ENCODE data around the gene KLHL26. TPM values are rescaled to one million over a fixed set of nuclear protein-coding genes. Genes with fewer than 3 reads are reported as not detected.

Gene KLHL26
- total and polyA plus RNA-seq, 8 donors = 1.2 to 45.1 (median 4.1) TPM

- no peak for DNase-seq
- 8 to 23% (median 16%) methylated on average over 8 to 26 of the region's 26 CpGs for WGBS, 5 donors
- peak overlapping the region in 1 of 5 donors; percentile 72 for H3K27ac ChIP-seq
- H3K9me3 ChIP-seq = no peaks in the 10 kb centered on the region
- H3K36me3 ChIP-seq = peaks cover 8 to 20% (median 16%) of the 10 kb centered on the region in 4 donors
- peaks cover 18 to 40% (median 32%) of the 10 kb centered on the region in 4 donors for H3K4me1 ChIP-seq
- intact Hi-C loops (cut with DNase I; ENCODE audit: low total_unique reads) = loop anchor here (5.0 kb wide), 1 partner anchor 252 kb away; no protein-coding TSS in a partner anchor
- peaks cover 0 to 52% (median 39%) of the 10 kb centered on the region in 3 donors for H3K27me3 ChIP-seq
- H3K4me3 ChIP-seq = peak overlapping the region; percentile 38 to 48 (median 42)
- TF ChIP-seq CTCF (IDR thresholded peaks at IDR 0.05) (no peak), POLR2AphosphoS5 (IDR thresholded peaks at IDR 0.05) (no peak), POLR2A (IDR thresholded peaks at IDR 0.05) (no peak), EP300 (IDR thresholded peaks at IDR 0.05) (no peak)
These were observed 41.9 kb upstream of the KLHL26 start for GRCh38 chr19:18594824-18595373.

- WGBS, 5 donors = 59 to 78% (median 68%) methylated on average over 4 to 6 of the region's 6 CpGs
- Histone ChIP-seq H3K27ac (no peak overlapping the region), H3K36me3 (peaks cover 7 to 17% (median 14%) of the 10 kb centered on the region in 4 donors), H3K4me3 (no peak overlapping the region), H3K9me3 (no peaks in the 10 kb centered on the region), H3K4me1 (peaks cover 17 to 34% (median 26%) of the 10 kb centered on the region in 4 donors), H3K27me3 (peaks cover 0 to 58% (median 39%) of the 10 kb centered on the region in 3 donors)
- intact Hi-C loops (cut with DNase I; ENCODE audit: low total_unique reads) = no loop called here
- no peak for TF ChIP-seq POLR2AphosphoS5 (IDR thresholded peaks at IDR 0.05)
- no peak for TF ChIP-seq EP300 (IDR thresholded peaks at IDR 0.05)
- TF ChIP-seq CTCF (IDR thresholded peaks at IDR 0.05) = no peak
- TF ChIP-seq POLR2A (IDR thresholded peaks at IDR 0.05) = no peak
- DNase-seq = no peak
These were observed 41.4 kb upstream of the KLHL26 start for GRCh38 chr19:18595475-18595874.

GRCh38 chr19:18596752-18597157, 40.1 kb upstream of the KLHL26 start:
- 4 to 21% (median 19%) methylated on average over 21 of the region's 21 CpGs for WGBS, 5 donors

More at GRCh38 chr19:18596752-18597157, 40.1 kb upstream of the KLHL26 start:
- peaks cover 17 to 30% (median 23%) of the 10 kb centered on the region in 4 donors for H3K4me1 ChIP-seq
- DNase-seq = peak; percentile 51 to 67
- H3K9me3 ChIP-seq = no peaks in the 10 kb centered on the region
- H3K36me3 ChIP-seq = peaks cover 0 to 6% (median 4%) of the 10 kb centered on the region in 4 donors
- H3K27ac ChIP-seq = no peak overlapping the region
- peaks cover 0 to 70% (median 43%) of the 10 kb centered on the region in 3 donors for H3K27me3 ChIP-seq
- no peak for TF ChIP-seq POLR2A (IDR thresholded peaks at IDR 0.05)
- TF ChIP-seq CTCF (IDR thresholded peaks at IDR 0.05) = no peak
- TF ChIP-seq EP300 (IDR thresholded peaks at IDR 0.05) = no peak
- TF ChIP-seq POLR2AphosphoS5 (IDR thresholded peaks at IDR 0.05) = no peak
- intact Hi-C loops (cut with DNase I; ENCODE audit: low total_unique reads) = no loop called here
- H3K4me3 ChIP-seq = no peak overlapping the region
